Common myeloid progenitor, CD34-positive (primary cell): ENCODE data around the gene RBM48. TPM values are rescaled to one million over a fixed set of nuclear protein-coding genes. Genes with fewer than 3 reads are reported as not detected.
A peak's percentile ranks its signal among the peaks of the same experiment; 100 is the strongest.
"Not testable (repeated sequence)": the region's sequence is repeated elsewhere in the genome, so short reads cannot be mapped to it uniquely, and the experiment has no call there.

Source experiments
- CTCF ChIA-PET: fragments of 350-600 bp; sonication (Branson Sonifier 250); formaldehyde crosslinking; loops from one replicate; lab custom pipeline; 2021; ENCODE audit warnings: antibody characterized with exemption; lab: Charles Lee
- POLR2A ChIA-PET: fragments of 350-600 bp; sonication (Branson Sonifier 250); formaldehyde crosslinking; loops from one replicate; lab custom pipeline; 2021; ENCODE audit warnings: antibody characterized with exemption; lab: Charles Lee
- DNase-seq, 3 donors: peaks; one replicate each; pipeline versions ENCODE4 v3.0.0 to v3.0.0-alpha.2; 2013
- H3K27ac ChIP-seq, 2 experiments: 1 replicate in 1 of 2; 2 replicates in 1 of 2; pipeline ENCODE4 v1.7.0; 2013; ENCODE audit warnings: inconsistent platforms in 2 of 2, low read length in 2 of 2, mild to moderate bottlenecking in 2 of 2, low read depth in 1 of 2, moderate library complexity in 1 of 2; ENCODE audit not compliant: severe bottlenecking in 2 of 2, insufficient read depth in 1 of 2, poor library complexity in 1 of 2
- H3K27me3 ChIP-seq, 5 experiments: replicated peaks in 2 of 5; 1 replicate in 3 of 5; 2 replicates in 2 of 5; pipeline versions ENCODE4 v1.6.1 to v1.7.0; 2013; ENCODE audit warnings: low read length in 4 of 5, mild to moderate bottlenecking in 2 of 5, moderate library complexity in 2 of 5, inconsistent platforms in 1 of 5; ENCODE audit not compliant: insufficient read depth in 5 of 5, control insufficient read depth in 4 of 5
- H3K36me3 ChIP-seq, 4 experiments: 1 replicate in 2 of 4; 2 replicates in 2 of 4; pipeline versions ENCODE4 v1.6.1 to v1.7.0; 2013; ENCODE audit warnings: low read length in 3 of 4, control low read depth in 1 of 4, mild to moderate bottlenecking in 1 of 4; ENCODE audit not compliant: control insufficient read depth in 4 of 4, insufficient read depth in 4 of 4
- H3K4me1 ChIP-seq, 4 experiments: 1 replicate in 3 of 4; 2 replicates in 1 of 4; pipeline versions ENCODE4 v1.6.1 to v1.7.1; 2013; ENCODE audit warnings: low read length in 3 of 4, mild to moderate bottlenecking in 3 of 4, control low read depth in 1 of 4, inconsistent platforms in 1 of 4, moderate library complexity in 1 of 4; ENCODE audit not compliant: control insufficient read depth in 4 of 4, insufficient read depth in 4 of 4; ENCODE audit errors: control extremely low read depth in 1 of 4
- H3K4me3 ChIP-seq, 7 experiments: 1 replicate in 4 of 7; 2 replicates in 3 of 7; pipeline versions ENCODE4 v1.5.1 to v1.7.0; 2013; ENCODE audit warnings: mild to moderate bottlenecking in 7 of 7, low read length in 6 of 7, moderate library complexity in 6 of 7, inconsistent platforms in 2 of 7, low read depth in 2 of 7, control low read depth in 1 of 7; ENCODE audit not compliant: insufficient read depth in 4 of 7, control insufficient read depth in 1 of 7; ENCODE audit errors: extremely low read depth in 1 of 7
- H3K9me3 ChIP-seq, 5 experiments: 1 replicate in 4 of 5; 2 replicates in 1 of 5; pipeline versions ENCODE4 v1.6.1 to v1.7.1; 2013; ENCODE audit warnings: low read length in 4 of 5, mild to moderate bottlenecking in 2 of 5, inconsistent platforms in 1 of 5, low read depth in 1 of 5, moderate library complexity in 1 of 5; ENCODE audit not compliant: control insufficient read depth in 4 of 5, insufficient read depth in 2 of 5; ENCODE audit errors: control extremely low read depth in 1 of 5
- WGBS: methylation state at CpG from one replicate; pipeline ENCODE4 v1.1.5; 2013; ENCODE audit not compliant: insufficient coverage; 5-methylcytosine and 5-hydroxymethylcytosine counted together
- polyA plus RNA-seq: library from polyadenylated mRNA; unstranded; fragments of 120-200 nt; gene quantifications from one replicate; pipeline ENCODE4 v1.2.1, GENCODE V29; 2013

The RBM48 gene
- 17.0 TPM for polyA plus RNA-seq

DNA sequence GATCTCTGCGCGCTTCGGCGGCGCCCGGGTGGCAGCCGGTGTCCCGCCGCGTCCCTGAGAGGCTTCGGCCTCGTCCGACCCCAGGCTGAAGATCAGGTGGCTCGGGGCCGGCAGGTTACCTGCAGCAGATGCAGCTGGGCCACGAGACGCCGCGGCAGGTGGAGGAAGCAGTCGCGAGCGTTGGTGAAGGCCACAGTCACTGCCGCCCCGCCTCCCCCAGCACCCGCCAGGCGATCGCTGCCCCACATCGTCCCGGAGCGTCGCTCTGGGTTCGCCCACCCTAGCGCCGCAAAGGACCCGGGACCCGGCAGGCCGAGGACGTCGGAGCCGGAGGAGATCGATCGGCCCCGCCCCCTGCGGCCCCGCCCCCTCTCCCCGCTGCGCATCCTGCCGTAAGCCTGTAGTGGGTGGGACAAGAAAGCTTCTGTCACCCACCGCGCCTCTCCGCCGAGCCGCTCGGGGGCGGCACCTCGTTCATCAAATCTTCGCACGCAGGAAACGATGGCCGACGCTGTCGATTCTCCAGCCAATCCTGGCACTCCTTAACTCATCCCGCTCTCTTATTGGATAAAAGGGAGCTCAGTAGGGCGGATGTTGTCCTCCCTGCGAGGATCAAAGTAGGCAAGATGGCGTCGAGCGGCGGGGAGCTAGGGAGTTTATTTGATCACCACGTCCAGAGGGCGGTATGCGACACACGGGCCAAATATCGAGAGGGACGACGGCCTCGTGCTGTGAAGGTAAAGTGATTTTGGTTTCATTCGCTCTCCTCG, at the start of gene RBM48, which contains the start of gene PEX1:
RBM48 (plus strand) TSS at position 608 of the 770 bp plus-strand sequence; CDS start at position 627, 19 bp downstream.
PEX1 (minus strand) TSS at position 333 of the 770 bp plus-strand sequence; CDS start at position 248, 85 bp downstream.
- CTCF ChIA-PET, result interaction anchor here (0.9 to 1.6 kb wide), 7 partner anchors 10 to 103 kb away, joined by 3 to 5 read pairs (median 4); partner anchors contain the start of gene GATAD1
- under 1% methylated on average over 66 of the region's 79 CpGs for WGBS
- peaks cover 17 to 27% (median 24%) of the 10 kb centered on the region in 4 experiments for H3K36me3 ChIP-seq
- H3K4me1 ChIP-seq, result peaks cover 6 to 18% (median 13%) of the 10 kb centered on the region in 4 experiments
- H3K4me3 ChIP-seq, result peak within 1 kb of the TSS; percentile 80 to 96 (median 88)
- no peaks in the 10 kb centered on the region for H3K27me3 ChIP-seq
- H3K9me3 ChIP-seq, result no peaks in the 10 kb centered on the region
- peak within 1 kb of the TSS; percentile 93 to 98 for H3K27ac ChIP-seq
- peak; percentile 100 for DNase-seq
- POLR2A ChIA-PET, result interaction anchor here (0.6 kb wide), 1 partner anchor 18 kb away, joined by 3 read pairs; no protein-coding TSS in a partner anchor

DNA sequence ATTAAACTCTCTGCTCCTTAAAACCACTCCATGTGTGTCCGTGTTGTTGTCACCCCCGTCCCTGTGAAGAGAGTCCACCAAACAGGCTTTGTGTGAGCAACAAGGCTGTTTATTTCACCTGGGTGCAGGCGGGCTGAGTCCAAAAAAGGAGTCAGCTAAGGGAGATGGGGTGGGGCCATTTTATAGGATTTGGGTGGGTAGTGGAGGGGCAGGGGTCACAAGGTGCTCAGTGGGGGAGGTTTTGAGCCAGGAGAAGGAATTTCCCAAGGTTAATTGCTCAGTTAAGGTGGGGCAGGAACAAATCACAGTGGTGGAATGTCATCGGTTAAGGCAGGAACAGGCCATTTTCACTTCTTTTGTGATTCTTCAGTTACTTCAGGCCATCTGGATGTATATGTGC, 49.4 kb upstream of the RBM48 start:
- CTCF ChIA-PET, H3K36me3 ChIP-seq, H3K4me1 ChIP-seq, POLR2A ChIA-PET, H3K27me3 ChIP-seq, H3K27ac ChIP-seq, DNase-seq, H3K4me3 ChIP-seq, H3K9me3 ChIP-seq: not testable (repeated sequence)
- WGBS, result 91% methylated on average over 4 of the region's 4 CpGs

DNA sequence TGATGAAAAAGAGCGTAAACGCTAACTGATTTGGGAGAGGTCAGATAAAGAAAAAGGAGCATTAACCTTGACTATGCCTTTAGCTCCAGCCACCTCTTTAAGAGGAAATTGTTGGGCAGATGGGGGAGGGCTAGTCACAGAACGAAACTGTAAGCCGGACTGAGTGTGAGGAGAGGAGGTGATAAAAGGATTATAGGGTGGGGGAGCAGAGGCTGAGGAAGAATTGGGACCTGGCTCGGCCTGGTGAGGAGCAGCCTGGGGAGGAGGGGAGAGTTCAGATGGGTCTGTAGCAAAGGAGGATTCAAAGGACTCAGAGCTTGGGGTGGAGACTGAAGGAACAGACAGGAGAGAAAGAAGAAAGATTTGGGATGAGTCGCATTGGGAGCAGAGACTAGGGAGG, 45.0 kb upstream of the RBM48 start:
- POLR2A ChIA-PET, CTCF ChIA-PET: not testable (repeated sequence)

DNA sequence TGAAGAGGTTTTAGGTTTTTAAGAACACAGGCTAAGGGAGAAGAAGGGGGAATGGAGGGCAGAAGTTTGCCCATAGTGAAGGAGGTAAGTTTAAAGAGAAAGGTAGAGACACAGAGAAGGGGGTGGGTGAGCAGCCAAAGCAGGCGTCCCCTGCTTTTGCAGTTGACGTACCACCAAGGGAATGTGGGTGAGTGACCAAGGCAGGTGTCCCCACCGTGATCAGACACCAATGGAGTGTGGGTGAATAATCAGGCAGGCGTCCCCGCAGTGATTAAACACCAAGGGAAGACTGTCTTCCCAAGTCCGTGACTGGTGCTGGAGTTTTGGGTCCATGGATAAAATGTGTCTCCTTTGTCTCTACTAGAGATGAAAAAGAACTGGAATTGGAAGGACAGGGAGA, 44.4 kb upstream of the RBM48 start:
- H3K36me3 ChIP-seq, result peaks cover 8 to 31% (median 20%) of the 10 kb centered on the region in 4 experiments
- POLR2A ChIA-PET, H3K27me3 ChIP-seq, CTCF ChIA-PET, H3K4me1 ChIP-seq, DNase-seq, H3K9me3 ChIP-seq, H3K4me3 ChIP-seq, H3K27ac ChIP-seq: not testable (repeated sequence)
- 98% methylated on average over 6 of the region's 6 CpGs for WGBS

More for the DNA sequence above, 45.0 kb upstream of the RBM48 start:
- H3K4me3 ChIP-seq, H3K27ac ChIP-seq, DNase-seq, H3K27me3 ChIP-seq, H3K4me1 ChIP-seq, H3K9me3 ChIP-seq: not testable (repeated sequence)
- peaks cover 3 to 26% (median 18%) of the 10 kb centered on the region in 4 experiments for H3K36me3 ChIP-seq
- WGBS, result 95% methylated on average over 5 of the region's 6 CpGs

DNA sequence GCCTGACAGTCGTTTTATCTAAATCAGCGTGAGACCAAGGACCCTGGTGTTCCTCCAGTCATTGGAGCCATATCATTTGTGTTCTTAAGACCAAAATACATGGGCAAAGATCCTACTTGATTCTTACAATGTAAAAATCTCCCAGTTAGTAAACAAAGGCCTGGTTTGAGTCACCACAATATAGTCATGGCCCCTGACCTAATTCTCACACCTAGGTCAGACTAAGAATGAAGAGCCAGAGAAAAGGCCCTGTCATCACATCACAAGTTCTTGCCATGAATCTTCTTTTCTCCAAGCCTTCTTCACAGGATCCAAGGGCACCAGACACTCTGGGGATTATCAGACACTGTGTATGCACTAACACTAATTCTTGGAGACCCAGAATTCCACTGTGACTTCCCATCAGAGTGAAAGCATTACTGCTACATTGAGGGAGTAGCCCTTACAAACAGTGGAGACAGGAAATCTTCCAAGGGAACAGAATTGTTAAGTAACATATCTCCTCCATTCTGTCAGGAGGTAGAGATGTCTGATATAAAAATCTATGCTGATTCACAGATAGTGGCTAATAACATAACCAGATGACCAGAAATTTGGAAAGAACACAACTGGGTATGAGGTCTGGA, 43.2 kb upstream of the RBM48 start:
- WGBS, result 94% methylated on average over 2 of the region's 2 CpGs
- no peaks in the 10 kb centered on the region for H3K4me1 ChIP-seq
- peaks cover 12 to 42% (median 23%) of the 10 kb centered on the region in 4 experiments for H3K36me3 ChIP-seq
- ChIA-PET POLR2A (no interaction called here), CTCF (no interaction called here)
- no peaks in the 10 kb centered on the region for H3K27me3 ChIP-seq
- no peaks in the 10 kb centered on the region for H3K9me3 ChIP-seq
- H3K27ac ChIP-seq, result no peak overlapping the region
- DNase-seq, result no peak
- no peak overlapping the region for H3K4me3 ChIP-seq

DNA sequence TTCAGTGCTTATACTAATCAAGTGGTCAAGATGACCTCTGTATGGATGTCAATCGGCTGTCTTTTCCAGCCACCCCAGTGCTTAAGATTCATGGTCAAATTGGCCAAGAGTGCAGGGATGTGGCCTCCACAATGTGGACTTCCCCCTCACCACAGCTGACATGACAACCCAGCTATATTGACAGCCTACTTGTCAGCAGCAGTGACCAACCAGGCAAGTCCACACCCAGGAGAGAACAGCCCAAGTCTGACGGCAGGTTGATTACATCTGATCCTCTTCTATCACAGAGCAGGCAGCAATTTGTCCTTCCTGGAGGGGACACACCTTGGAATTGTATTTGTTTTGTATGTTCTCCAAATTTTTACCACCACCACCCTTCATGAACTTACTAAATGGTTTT, 42.6 kb upstream of the RBM48 start:
- no peaks in the 10 kb centered on the region for H3K27me3 ChIP-seq
- ChIA-PET CTCF (interaction anchor here (0.6 kb wide), 1 partner anchor 461 kb away, joined by 3 read pairs; no protein-coding TSS in a partner anchor), POLR2A (no interaction called here)
- DNase-seq, result no peak
- peaks cover 13 to 48% (median 26%) of the 10 kb centered on the region in 4 experiments for H3K36me3 ChIP-seq
- no peaks in the 10 kb centered on the region for H3K4me1 ChIP-seq
- no peak overlapping the region for H3K4me3 ChIP-seq
- no peak overlapping the region for H3K27ac ChIP-seq
- 100% methylated on average over 1 of the region's 2 CpGs for WGBS
- H3K9me3 ChIP-seq, result no peaks in the 10 kb centered on the region

DNA sequence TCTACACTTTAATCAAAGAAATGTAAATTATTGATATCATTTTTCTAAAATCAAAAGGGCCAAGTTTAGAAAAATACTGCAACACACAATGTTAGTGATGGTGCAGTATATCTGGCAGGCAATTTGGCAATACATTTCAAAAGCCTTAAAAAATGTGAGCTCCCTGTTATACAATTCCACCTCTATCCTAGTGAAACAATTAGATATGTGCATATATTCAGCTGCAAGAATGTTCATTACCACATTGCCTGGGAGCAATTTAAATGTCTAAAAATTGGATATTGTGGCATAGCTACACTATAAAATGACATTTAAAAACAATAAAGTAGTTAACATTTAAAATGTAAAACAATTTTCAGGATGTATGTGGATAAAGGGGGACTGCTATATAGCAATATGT, 40.8 kb upstream of the RBM48 start:
- Histone ChIP-seq H3K27me3 (no peaks in the 10 kb centered on the region), H3K9me3 (no peaks in the 10 kb centered on the region), H3K4me1 (no peaks in the 10 kb centered on the region), H3K27ac (no peak overlapping the region), H3K4me3 (no peak overlapping the region), H3K36me3 (peaks cover 19 to 62% (median 33%) of the 10 kb centered on the region in 4 experiments)
- DNase-seq, result no peak
- POLR2A ChIA-PET, result no interaction called here
- CTCF ChIA-PET, result no interaction called here
